ENCODE data around the gene EIF4EBP3.

Gene EIF4EBP3

GRCh38 chr5:140551872-140552271, 4.4 kb downstream of the EIF4EBP3 start:
- no peak overlapping the region for H3K27ac ChIP-seq (replicated peaks)
- no peak overlapping the region for H3K4me3 ChIP-seq (replicated peaks; ENCODE audit: insufficient read depth, low read length)
- no peaks in the 10 kb centered on the region for H3K27me3 ChIP-seq (ENCODE audit: insufficient read depth, poor library complexity, severe bottlenecking)
- TF ChIP-seq POLR2AphosphoS5 (IDR thresholded peaks at IDR 0.05; ENCODE audit: low read depth) (no peak), GABPA (IDR thresholded peaks at IDR 0.05; ENCODE audit: low read depth) (no peak), SPI1 (IDR thresholded peaks at IDR 0.05; ENCODE audit: borderline replicate concordance, low read depth) (no peak), REST (IDR thresholded peaks at IDR 0.05; ENCODE audit: insufficient replicate concordance, low read depth) (no peak)
- TF ChIP-seq, protein P1, sequence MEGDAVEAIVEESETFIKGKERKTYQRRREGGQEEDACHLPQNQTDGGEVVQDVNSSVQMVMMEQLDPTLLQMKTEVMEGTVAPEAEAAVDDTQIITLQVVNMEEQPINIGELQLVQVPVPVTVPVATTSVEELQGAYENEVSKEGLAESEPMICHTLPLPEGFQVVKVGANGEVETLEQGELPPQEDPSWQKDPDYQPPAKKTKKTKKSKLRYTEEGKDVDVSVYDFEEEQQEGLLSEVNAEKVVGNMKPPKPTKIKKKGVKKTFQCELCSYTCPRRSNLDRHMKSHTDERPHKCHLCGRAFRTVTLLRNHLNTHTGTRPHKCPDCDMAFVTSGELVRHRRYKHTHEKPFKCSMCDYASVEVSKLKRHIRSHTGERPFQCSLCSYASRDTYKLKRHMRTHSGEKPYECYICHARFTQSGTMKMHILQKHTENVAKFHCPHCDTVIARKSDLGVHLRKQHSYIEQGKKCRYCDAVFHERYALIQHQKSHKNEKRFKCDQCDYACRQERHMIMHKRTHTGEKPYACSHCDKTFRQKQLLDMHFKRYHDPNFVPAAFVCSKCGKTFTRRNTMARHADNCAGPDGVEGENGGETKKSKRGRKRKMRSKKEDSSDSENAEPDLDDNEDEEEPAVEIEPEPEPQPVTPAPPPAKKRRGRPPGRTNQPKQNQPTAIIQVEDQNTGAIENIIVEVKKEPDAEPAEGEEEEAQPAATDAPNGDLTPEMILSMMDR (IDR thresholded peaks at IDR 0.05; ENCODE audit: insufficient read depth, low read length), result no peak
- DNase-seq (ENCODE audit: low read depth in 1 of 2, low spot score in 1 of 2), result no peak

GRCh38 chr5:140553657-140554056, 6.2 kb downstream of the EIF4EBP3 start:
- no peak for DNase-seq (ENCODE audit: low read depth in 1 of 2, low spot score in 1 of 2)
- Histone ChIP-seq H3K27me3 (ENCODE audit: insufficient read depth, poor library complexity, severe bottlenecking) (no peaks in the 10 kb centered on the region), H3K4me3 (replicated peaks; ENCODE audit: insufficient read depth, low read length) (no peak overlapping the region), H3K27ac (replicated peaks) (no peak overlapping the region)
- TF ChIP-seq, protein P1 (IDR thresholded peaks at IDR 0.05; ENCODE audit: insufficient read depth, low read length), result no peak
- no peak for TF ChIP-seq REST (IDR thresholded peaks at IDR 0.05; ENCODE audit: insufficient replicate concordance, low read depth)
- peak; percentile 23; the same call in 1 of the 2 replicates for TF ChIP-seq SPI1 (IDR thresholded peaks at IDR 0.05; ENCODE audit: borderline replicate concordance, low read depth)
- peak; percentile 12; the same call in 1 of the 2 replicates for TF ChIP-seq POLR2AphosphoS5 (IDR thresholded peaks at IDR 0.05; ENCODE audit: low read depth)
- no peak for TF ChIP-seq GABPA (IDR thresholded peaks at IDR 0.05; ENCODE audit: low read depth)

- Histone ChIP-seq H3K4me3 (replicated peaks; ENCODE audit: insufficient read depth, low read length) (no peak overlapping the region), H3K27me3 (ENCODE audit: insufficient read depth, poor library complexity, severe bottlenecking) (no peaks in the 10 kb centered on the region), H3K27ac (replicated peaks) (no peak overlapping the region)
- DNase-seq (ENCODE audit: low read depth in 1 of 2, low spot score in 1 of 2), result peak; percentile 34 to 44
- TF ChIP-seq REST (IDR thresholded peaks at IDR 0.05; ENCODE audit: insufficient replicate concordance, low read depth), result no peak
- TF ChIP-seq SPI1 (IDR thresholded peaks at IDR 0.05; ENCODE audit: borderline replicate concordance, low read depth), result peak; percentile 14; the same call in 1 of the 2 replicates
Measured at GRCh38 chr5:140554454-140554853, 7.0 kb downstream of the EIF4EBP3 start.
